ENCODE measurements around the gene MAFB.

Gene MAFB

DNA sequence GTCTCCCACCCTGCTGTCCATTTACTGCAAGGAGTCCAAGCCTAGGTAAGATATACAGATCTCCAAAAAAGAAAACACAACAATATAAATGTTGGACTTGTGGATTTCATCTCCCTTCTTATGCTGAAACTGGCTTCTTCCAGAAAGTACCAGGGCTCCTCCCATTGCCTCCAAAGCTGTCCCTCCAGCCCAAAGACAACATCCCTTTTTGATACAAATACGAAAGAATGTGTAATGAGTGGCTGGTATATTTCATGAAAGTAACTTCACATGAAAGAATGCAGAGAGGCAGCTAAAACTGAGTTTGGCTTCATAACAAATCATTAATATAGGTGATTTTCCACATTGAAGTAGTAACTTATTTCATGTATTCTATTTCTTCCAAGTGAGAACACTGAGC is 7.9 kb downstream of the MAFB start:
- no peak for DNase-seq

DNA sequence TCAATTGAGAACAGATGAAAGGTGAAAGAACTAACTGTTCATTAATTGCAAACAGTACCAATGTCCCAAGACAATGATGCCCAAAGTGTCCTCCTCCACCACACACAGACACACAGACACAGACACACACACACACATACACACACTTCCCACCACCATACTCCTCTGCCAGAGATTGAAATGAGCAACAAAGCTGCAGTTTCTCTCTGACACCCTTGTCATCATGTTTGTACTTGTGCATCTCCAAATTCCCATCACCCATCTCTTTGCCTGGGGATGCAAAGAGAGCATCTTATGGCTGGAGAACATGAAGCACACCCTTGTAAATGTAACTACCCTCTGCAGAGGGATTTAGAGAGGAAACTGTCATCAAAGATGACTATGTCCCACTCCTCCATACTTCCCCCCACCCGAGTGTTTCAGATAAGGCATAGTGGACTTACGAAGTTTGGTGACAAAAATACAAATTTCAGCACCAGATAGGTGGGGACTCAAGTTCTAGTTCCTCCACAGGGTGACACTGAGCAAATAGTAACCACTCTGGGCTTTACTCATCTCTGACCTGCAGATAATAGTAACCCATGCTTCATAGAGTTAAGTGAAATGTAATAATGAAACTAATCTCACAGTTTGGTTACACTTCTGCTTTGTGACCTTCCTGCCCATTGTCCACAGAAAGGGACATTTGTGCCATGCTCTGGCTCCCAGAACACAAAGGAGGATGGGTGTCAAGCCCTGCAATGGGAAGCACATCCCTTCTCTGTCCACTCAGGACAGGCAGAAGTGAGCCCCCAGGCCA is 8.7 kb downstream of the MAFB start:
- DNase-seq: no peak

DNA sequence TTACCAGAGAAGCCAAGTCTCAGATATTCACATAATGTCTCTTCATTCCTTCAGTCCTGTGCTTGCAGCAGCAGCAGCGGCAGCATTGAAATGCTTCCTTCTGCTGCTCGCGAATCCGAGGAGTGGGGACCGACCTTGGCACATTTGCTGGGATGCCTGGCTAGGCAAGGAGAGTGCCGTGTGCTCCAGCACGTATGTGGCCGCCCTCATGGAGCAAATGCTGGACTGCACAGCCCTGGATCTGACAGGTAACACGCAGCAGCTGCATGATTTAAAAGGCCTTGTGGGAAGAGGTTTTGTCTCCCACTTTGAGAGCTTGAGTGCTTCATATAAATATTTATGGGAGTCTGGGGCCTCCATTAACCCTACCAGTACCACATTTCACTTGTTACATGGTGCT is 9.9 kb downstream of the MAFB start:
- DNase-seq: no peak

GRCh38 chr20:40678286-40678875 is 10.7 kb downstream of the MAFB start:
- no peak for DNase-seq

DNA sequence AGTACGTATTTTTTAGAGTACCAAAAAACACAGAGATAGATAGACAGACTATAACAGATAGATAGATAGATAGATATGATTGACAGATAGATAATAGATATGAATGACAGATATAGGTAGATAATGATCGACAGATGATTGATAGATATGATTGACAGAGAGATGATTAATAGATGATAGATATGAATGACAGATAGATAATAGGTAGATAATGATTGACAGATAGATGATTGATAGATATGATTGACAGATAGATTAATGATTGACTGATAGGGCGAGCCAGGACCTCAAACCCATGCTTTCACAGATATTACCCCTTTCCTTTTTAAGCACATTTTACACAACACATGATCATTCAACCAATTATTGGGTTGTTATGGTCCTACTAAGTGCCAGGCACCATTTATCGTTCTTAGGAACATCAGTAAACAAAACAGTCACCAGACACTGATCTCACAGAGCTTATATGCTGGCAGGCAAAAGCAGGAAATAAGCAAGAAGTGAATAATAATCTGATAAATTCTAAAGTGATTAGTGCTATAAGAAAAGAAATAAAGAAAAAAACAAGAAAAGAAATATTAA is 11.6 kb downstream of the MAFB start:
- DNase-seq: no peak

- DNase-seq: no peak
Observed at GRCh38 chr20:40676491-40677269, 12.4 kb downstream of the MAFB start.

- no peak for DNase-seq
Observed at GRCh38 chr20:40675599-40676221, 13.3 kb downstream of the MAFB start.

GRCh38 chr20:40673442-40673841 is 15.6 kb downstream of the MAFB start:
- DNase-seq: no peak

DNA sequence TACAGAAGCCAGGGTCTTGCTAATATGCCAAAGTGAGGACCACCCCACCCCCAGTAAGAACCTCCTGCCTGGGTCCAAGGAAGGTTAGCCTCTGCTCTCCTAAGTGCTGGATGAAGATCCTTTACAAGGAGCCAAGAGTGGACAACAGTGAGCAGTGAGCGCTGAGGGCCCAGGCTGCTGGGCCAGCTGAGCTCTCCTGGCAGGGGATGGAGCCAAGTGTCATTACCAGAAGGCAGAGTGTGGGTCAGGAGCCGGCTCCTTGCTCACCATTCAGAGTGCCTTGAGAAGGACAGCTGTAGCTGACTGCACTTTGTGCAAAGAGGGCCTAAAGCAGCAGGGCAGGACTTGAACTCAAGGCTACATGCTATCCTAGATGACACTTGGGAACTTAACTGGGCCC is 16.9 kb downstream of the MAFB start:
- no peak for DNase-seq

GRCh38 chr20:40670253-40670652 is 18.8 kb downstream of the MAFB start:
- DNase-seq: no peak

GRCh38 chr20:40669692-40670091 is 19.3 kb downstream of the MAFB start:
- no peak for DNase-seq

GRCh38 chr20:40668449-40669228 is 20.4 kb downstream of the MAFB start:
- DNase-seq: no peak

- no peak for DNase-seq
Observed at GRCh38 chr20:40667503-40667902, 21.5 kb downstream of the MAFB start.

GRCh38 chr20:40666336-40666735 is 22.7 kb downstream of the MAFB start:
- DNase-seq: no peak

DNA sequence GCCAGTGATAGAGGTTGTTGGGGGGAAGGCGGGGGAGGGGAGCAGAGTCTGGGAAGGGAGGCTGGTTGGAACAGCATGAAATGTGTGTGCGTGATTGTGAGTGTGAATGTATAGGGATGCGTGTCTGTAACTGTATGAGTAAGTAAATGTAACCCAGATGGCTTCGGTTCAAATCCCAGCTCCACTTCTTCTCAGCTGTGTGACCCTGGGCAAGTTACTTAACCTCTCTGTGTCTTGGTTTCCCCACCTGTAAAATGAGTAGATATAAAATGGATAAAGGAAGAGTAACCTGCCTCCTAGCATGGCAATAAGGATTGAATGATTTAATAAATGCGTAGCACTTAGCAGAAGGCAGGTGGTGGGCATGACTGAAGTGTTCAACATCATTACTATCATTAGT is 24.1 kb downstream of the MAFB start:
- no peak for DNase-seq

- no peak for DNase-seq
Observed at GRCh38 chr20:40663991-40664880, 24.8 kb downstream of the MAFB start.

DNA sequence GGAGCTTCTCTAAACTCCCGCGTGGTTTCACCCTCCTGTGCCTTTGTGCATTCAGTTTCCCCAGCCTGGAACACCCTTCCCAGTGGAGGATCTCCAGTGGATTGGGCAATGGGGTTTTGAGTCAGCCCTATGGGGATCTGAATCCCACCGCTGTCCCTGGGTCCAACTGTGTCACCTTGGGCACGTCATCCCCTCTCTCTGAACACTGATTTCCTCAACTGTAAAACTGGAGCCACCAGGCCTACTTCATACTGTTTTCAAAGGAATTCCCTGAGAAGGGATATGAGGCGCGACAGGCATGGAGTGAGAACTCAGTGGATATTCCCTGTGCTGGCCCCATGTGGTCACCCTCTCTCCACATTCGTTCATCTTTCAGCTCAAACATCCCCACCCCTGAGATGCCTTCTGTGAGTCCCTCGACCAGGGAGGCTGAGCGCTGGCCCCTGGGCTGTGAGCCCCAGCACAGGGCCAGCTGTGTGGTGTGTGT is 25.7 kb downstream of the MAFB start:
- DNase-seq: no peak

- no peak for DNase-seq
Observed at GRCh38 chr20:40659567-40659966, 29.5 kb downstream of the MAFB start.

GRCh38 chr20:40658509-40658908 is 30.5 kb downstream of the MAFB start:
- DNase-seq: no peak

- DNase-seq: no peak
Observed at GRCh38 chr20:40657526-40657925, 31.5 kb downstream of the MAFB start.

DNA sequence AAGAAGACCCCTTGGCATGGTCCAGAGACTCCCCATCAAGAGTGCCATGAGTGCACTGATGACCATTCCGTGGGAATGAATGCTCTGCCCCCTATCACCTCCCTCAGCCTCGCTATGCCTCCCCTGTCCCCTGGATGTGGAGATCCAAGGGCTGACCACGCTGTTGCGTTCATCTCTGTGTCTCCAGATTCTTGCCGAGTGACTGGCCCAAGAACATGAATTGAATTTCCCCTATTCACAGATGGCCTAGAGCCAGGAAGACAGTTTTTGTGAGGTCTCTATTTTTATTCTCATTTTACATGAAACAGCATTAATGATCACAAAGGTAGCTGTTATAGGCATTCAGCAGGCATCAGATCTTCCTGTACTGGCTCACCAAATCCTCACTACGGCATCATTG is 33.6 kb downstream of the MAFB start:
- no peak for DNase-seq
